Stimulated activated CD8-positive, alpha-beta memory T cell treated with anti-CD3 and anti-CD28 coated beads, Interleukin-7, amount 100 ng/mL, for 4 hours (primary cell): ENCODE data around the gene COL23A1.

ENCODE experiments used
- DNase-seq, 2 donors: peaks; one replicate each; pipeline ENCODE4 v3.0.0-alpha.2; 2020; ENCODE audit warnings: low read depth in 2 of 2

The COL23A1 gene

GRCh38 chr5:178286226-178287090, 303.7 kb downstream of the COL23A1 start:
- no peak for DNase-seq

GRCh38 chr5:178285399-178286225, 304.6 kb downstream of the COL23A1 start:
- no peak for DNase-seq

GRCh38 chr5:178284996-178285395, 305.2 kb downstream of the COL23A1 start:
- DNase-seq = no peak

GRCh38 chr5:178284093-178284675, 306.0 kb downstream of the COL23A1 start:
- DNase-seq = no peak

- DNase-seq = no peak
Observed at GRCh38 chr5:178283520-178283919, 306.7 kb downstream of the COL23A1 start.

GRCh38 chr5:178282391-178282790, 307.8 kb downstream of the COL23A1 start:
- no peak for DNase-seq

- DNase-seq = no peak
Observed at GRCh38 chr5:178281331-178281730, 308.9 kb downstream of the COL23A1 start.

GRCh38 chr5:178280631-178281030, 309.6 kb downstream of the COL23A1 start:
- no peak for DNase-seq

GRCh38 chr5:178279723-178280438, 310.3 kb downstream of the COL23A1 start:
- peak; percentile 8 to 17 for DNase-seq

- no peak for DNase-seq
Observed at GRCh38 chr5:178279026-178279722, 311.0 kb downstream of the COL23A1 start.

- no peak for DNase-seq
Observed at GRCh38 chr5:178278358-178279023, 311.7 kb downstream of the COL23A1 start.

GRCh38 chr5:178277866-178278265, 312.3 kb downstream of the COL23A1 start:
- no peak for DNase-seq

- DNase-seq = no peak
Observed at GRCh38 chr5:178277346-178277745, 312.8 kb downstream of the COL23A1 start.

- DNase-seq = no peak
Observed at GRCh38 chr5:178274781-178275537, 315.2 kb downstream of the COL23A1 start.

- DNase-seq = no peak
Observed at GRCh38 chr5:178273665-178274541, 316.3 kb downstream of the COL23A1 start.

GRCh38 chr5:178273041-178273440, 317.2 kb downstream of the COL23A1 start:
- no peak for DNase-seq

- no peak for DNase-seq
Observed at GRCh38 chr5:178272591-178272990, 317.6 kb downstream of the COL23A1 start.

- no peak for DNase-seq
Observed at GRCh38 chr5:178271726-178272479, 318.3 kb downstream of the COL23A1 start.
